ENCODE results near the gene HIGD1C.
"Not testable (repeated sequence)": the region's sequence is repeated elsewhere in the genome, so short reads cannot be mapped to it uniquely, and the experiment has no call there.

The HIGD1C gene

GRCh38 chr12:50949801-50950302, 2.5 kb upstream of the HIGD1C start:
- no peak for DNase-seq
- Histone ChIP-seq H3K27me3 (replicated peaks) (no peaks in the 10 kb centered on the region), H3K36me3 (replicated peaks) (no peaks in the 10 kb centered on the region), H3K27ac (no peak overlapping the region), H3K4me3 (ENCODE audit: low read depth, low read length) (no peak overlapping the region)
- TF ChIP-seq, protein P1, sequence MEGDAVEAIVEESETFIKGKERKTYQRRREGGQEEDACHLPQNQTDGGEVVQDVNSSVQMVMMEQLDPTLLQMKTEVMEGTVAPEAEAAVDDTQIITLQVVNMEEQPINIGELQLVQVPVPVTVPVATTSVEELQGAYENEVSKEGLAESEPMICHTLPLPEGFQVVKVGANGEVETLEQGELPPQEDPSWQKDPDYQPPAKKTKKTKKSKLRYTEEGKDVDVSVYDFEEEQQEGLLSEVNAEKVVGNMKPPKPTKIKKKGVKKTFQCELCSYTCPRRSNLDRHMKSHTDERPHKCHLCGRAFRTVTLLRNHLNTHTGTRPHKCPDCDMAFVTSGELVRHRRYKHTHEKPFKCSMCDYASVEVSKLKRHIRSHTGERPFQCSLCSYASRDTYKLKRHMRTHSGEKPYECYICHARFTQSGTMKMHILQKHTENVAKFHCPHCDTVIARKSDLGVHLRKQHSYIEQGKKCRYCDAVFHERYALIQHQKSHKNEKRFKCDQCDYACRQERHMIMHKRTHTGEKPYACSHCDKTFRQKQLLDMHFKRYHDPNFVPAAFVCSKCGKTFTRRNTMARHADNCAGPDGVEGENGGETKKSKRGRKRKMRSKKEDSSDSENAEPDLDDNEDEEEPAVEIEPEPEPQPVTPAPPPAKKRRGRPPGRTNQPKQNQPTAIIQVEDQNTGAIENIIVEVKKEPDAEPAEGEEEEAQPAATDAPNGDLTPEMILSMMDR (IDR thresholded peaks at IDR 0.05; ENCODE audit: low read depth, low read length, missing control alignments), result no peak
- in situ Hi-C loops (cut with HindIII; ENCODE audit: low pct_ligation_motif_present, low sequenced_read_pairs), result no loop called here

GRCh38 chr12:50951112-50951511, 1.2 kb upstream of the HIGD1C start:
- Histone ChIP-seq H3K36me3 (replicated peaks) (no peaks in the 10 kb centered on the region), H3K27ac (no peak overlapping the region), H3K4me3 (ENCODE audit: low read depth, low read length) (no peak overlapping the region), H3K27me3 (replicated peaks) (no peaks in the 10 kb centered on the region)
- in situ Hi-C loops (cut with HindIII; ENCODE audit: low pct_ligation_motif_present, low sequenced_read_pairs), result no loop called here
- DNase-seq, result no peak
- TF ChIP-seq, protein P1 (IDR thresholded peaks at IDR 0.05; ENCODE audit: low read depth, low read length, missing control alignments), result no peak

GRCh38 chr12:50953047-50953446, 703 bp downstream of the HIGD1C start:
- H3K4me3 ChIP-seq (ENCODE audit: low read depth, low read length), result no peak overlapping the region
- DNase-seq, result no peak
- in situ Hi-C loops (cut with HindIII; ENCODE audit: low pct_ligation_motif_present, low sequenced_read_pairs), result no loop called here
- no peaks in the 10 kb centered on the region for H3K36me3 ChIP-seq (replicated peaks)
- H3K27ac ChIP-seq, result no peak overlapping the region
- no peaks in the 10 kb centered on the region for H3K27me3 ChIP-seq (replicated peaks)
- TF ChIP-seq, protein P1 (IDR thresholded peaks at IDR 0.05; ENCODE audit: low read depth, low read length, missing control alignments), result no peak

DNA sequence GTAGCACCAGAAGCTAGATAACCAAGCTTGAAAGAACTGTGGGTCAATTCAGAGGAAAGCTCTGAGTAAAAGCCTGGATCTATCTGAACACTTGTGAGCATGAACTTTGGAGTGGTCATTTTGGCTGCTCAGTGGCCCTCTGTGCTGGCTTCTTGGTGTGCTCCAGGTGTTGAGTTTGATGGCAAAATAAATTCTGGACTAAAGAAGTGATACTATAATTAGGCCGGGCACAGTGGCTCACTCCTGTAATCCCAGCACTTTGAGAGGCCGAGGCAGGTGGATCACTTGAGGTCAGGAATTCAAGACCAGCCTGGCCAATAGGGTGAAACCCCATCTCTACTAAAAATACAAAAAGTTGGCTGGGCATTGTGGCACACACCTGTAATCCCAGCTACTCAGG, 2.4 kb downstream of the HIGD1C start:
- H3K27ac ChIP-seq; DNase-seq; in situ Hi-C loops (cut with HindIII; ENCODE audit: low pct_ligation_motif_present, low sequenced_read_pairs); H3K27me3 ChIP-seq (replicated peaks); H3K4me3 ChIP-seq (ENCODE audit: low read depth, low read length); H3K36me3 ChIP-seq (replicated peaks): not testable (repeated sequence)

DNA sequence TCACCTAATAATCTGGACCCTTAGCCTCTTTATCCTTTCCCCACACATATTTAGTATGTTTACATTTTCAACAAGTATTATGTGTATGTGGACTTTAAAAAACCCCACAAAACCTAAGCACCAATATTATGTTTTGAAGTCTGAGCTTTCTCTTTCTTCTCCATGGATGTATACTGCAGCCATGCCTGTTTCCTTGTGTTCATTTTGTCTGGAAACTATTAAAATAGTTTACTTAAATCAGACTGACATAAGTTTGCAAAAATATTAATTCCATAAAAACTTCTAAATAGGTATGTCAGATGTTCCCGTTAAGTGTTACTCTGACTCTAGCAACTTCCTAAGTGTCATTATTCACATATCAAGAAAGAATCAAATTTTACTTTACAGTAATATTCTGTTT, 2.9 kb downstream of the HIGD1C start:
- Histone ChIP-seq H3K27me3 (replicated peaks) (no peaks in the 10 kb centered on the region), H3K4me3 (ENCODE audit: low read depth, low read length) (no peak overlapping the region), H3K27ac (no peak overlapping the region), H3K36me3 (replicated peaks) (no peaks in the 10 kb centered on the region)
- TF ChIP-seq, protein P1 (IDR thresholded peaks at IDR 0.05; ENCODE audit: low read depth, low read length, missing control alignments), result no peak
- no peak for DNase-seq
- in situ Hi-C loops (cut with HindIII; ENCODE audit: low pct_ligation_motif_present, low sequenced_read_pairs), result no loop called here

DNA sequence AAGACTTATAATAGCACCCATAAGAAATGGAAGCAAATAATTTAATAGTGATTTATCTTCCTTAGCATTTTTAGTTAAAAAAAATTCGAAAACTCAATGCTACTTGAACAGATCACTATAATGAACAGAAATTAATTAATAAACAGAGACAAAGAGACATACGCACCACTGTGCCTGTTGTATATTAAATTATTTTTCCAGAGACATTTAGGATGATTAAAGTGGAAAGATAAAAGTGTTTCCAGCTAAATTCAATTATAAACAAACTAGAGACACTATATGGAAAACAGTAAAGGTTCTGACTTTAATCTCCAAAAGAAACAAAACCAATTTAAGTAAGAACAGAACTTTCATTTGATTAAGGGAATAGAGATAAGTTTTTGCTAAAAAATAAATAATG, 3.4 kb downstream of the HIGD1C start:
- TF ChIP-seq, protein P1 (IDR thresholded peaks at IDR 0.05; ENCODE audit: low read depth, low read length, missing control alignments), result no peak

More for the DNA sequence above, 3.4 kb downstream of the HIGD1C start:
- Histone ChIP-seq H3K36me3 (replicated peaks) (no peaks in the 10 kb centered on the region), H3K27ac (no peak overlapping the region), H3K27me3 (replicated peaks) (no peaks in the 10 kb centered on the region), H3K4me3 (ENCODE audit: low read depth, low read length) (no peak overlapping the region)
- no peak for DNase-seq
- in situ Hi-C loops (cut with HindIII; ENCODE audit: low pct_ligation_motif_present, low sequenced_read_pairs), result no loop called here
